PC-9 (cell line): ENCODE results near the gene WDR27. TPM values are rescaled to one million over a fixed set of nuclear protein-coding genes. Genes with fewer than 3 reads are reported as not detected.

ENCODE experiments used
- BruUV-seq: library from RNA; stranded (reverse); fragments of 400-500 nt; replicated peaks from 2 replicates; lab custom pipeline; 2021; lab: Mats Ljungman, UMichigan
- CTCF ChIA-PET: fragments of 300-600 bp; sonication (Branson Sonifier 250); formaldehyde crosslinking; loops from one replicate; lab custom pipeline; 2022; ENCODE audit warnings: antibody characterized with exemption; lab: Charles Lee
- POLR2A ChIA-PET: fragments of 300-600 bp; sonication (Branson Sonifier 250); formaldehyde crosslinking; loops from one replicate; lab custom pipeline; 2022; ENCODE audit warnings: antibody characterized with exemption; ENCODE audit not compliant: unreplicated experiment; lab: Charles Lee
- DNase-seq, 2 experiments: peaks; one replicate each; pipeline versions ENCODE4 v3.0.0 to v3.0.0-alpha.2; 2015 to 2022; ENCODE audit warnings: mixed read lengths in 1 of 2
- H2AFZ ChIP-seq: fragments of 200-600 bp; sonication (generic); 2 replicates; pipeline ENCODE4 v1.8.1; 2017; ENCODE audit warnings: antibody characterized with exemption
- H3F3A ChIP-seq: fragments of 200-600 bp; sonication (generic); 2 replicates; pipeline ENCODE4 v1.8.1; 2017; ENCODE audit warnings: antibody characterized with exemption, mild to moderate bottlenecking, low read depth; ENCODE audit not compliant: insufficient read depth
- H3K27ac ChIP-seq: fragments of 200-600 bp; sonication (generic); 2 replicates; pipeline ENCODE4 v1.6.1; 2016; ENCODE audit warnings: mixed run types
- H3K27me3 ChIP-seq: fragments of 200-600 bp; sonication (generic); 2 replicates; pipeline ENCODE4 v1.6.1; 2016; ENCODE audit warnings: low read depth, mixed run types; ENCODE audit not compliant: insufficient read depth
- H3K36me3 ChIP-seq: fragments of 200-600 bp; sonication (generic); 2 replicates; pipeline ENCODE4 v1.6.1; 2016; ENCODE audit warnings: low read depth, mixed run types
- H3K4me1 ChIP-seq: fragments of 200-600 bp; sonication (generic); replicated peaks from 2 replicates; pipeline ENCODE4 v1.6.1; 2016; ENCODE audit warnings: mixed run types; ENCODE audit not compliant: insufficient read depth
- H3K4me2 ChIP-seq: fragments of 200-600 bp; sonication (generic); 2 replicates; pipeline ENCODE4 v1.6.1; 2017; ENCODE audit warnings: mixed run types
- H3K4me3 ChIP-seq: fragments of 200-600 bp; sonication (generic); 2 replicates; pipeline ENCODE4 v1.6.1; 2016; ENCODE audit warnings: mixed run types
- H3K79me2 ChIP-seq: fragments of 200-600 bp; sonication (generic); 2 replicates; pipeline ENCODE4 v1.6.1; 2017; ENCODE audit warnings: low read depth, mixed run types
- H3K9me2 ChIP-seq: fragments of 200-600 bp; sonication (generic); 2 replicates; pipeline ENCODE4 v1.8.1; 2017; ENCODE audit warnings: mild to moderate bottlenecking; ENCODE audit not compliant: insufficient read depth
- H3K9me3 ChIP-seq: fragments of 200-600 bp; sonication (generic); 2 replicates; pipeline ENCODE4 v1.8.1; 2016; ENCODE audit warnings: low read depth; ENCODE audit not compliant: insufficient read depth
- H4K20me1 ChIP-seq: fragments of 200-600 bp; sonication (generic); 2 replicates; pipeline ENCODE4 v1.8.1; 2017; ENCODE audit not compliant: insufficient read depth
- EZH2 ChIP-seq: fragments of 200-600 bp; sonication (generic); IDR thresholded peaks from 2 replicates; pipeline ENCODE4 v1.8.0; 2017; ENCODE audit warnings: antibody characterized with exemption, low read depth
- intact Hi-C: fragments of 100-400 bp; cut with micrococcal nuclease; formaldehyde crosslinking; loops from one replicate; pipeline ENCODE4 v1.10.0; 2022; ENCODE audit not compliant: unreplicated experiment
- total RNA-seq: library from RNA; stranded (reverse); gene quantifications from 2 replicates; pipeline ENCODE4 v1.2.3, GENCODE V29; 2021
- TF ChIP-seq, protein P1 (sequence below): fragments of 200-600 bp; sonication (generic); conservative IDR thresholded peaks from 2 replicates; pipeline ENCODE4 v1.6.1; 2017; ENCODE audit warnings: mixed run types, antibody characterized with exemption, mild to moderate bottlenecking, moderate library complexity

Gene WDR27
- total RNA-seq, 1 experiment from 2014 or later = 54.2 TPM

DNA sequence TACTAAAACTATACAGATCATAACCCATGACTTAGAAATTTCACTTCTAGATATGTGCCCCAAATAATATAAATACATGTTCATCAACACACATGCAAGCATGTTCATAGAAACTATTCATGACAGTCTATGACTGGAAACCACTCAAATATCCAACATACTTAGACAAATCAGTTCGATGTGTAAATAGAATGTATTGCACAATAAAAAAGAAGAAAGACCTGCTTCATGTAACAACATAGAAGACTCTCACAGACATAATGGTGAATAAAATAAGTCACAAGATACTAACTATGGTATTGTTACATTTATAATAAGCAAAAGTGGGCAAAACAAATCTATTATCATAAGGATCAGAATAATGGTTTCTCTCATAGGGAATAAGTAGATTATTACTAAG lies 284.7 kb downstream of the WDR27 start:
- H2AFZ ChIP-seq = no peak overlapping the region
- TF ChIP-seq, protein P1, sequence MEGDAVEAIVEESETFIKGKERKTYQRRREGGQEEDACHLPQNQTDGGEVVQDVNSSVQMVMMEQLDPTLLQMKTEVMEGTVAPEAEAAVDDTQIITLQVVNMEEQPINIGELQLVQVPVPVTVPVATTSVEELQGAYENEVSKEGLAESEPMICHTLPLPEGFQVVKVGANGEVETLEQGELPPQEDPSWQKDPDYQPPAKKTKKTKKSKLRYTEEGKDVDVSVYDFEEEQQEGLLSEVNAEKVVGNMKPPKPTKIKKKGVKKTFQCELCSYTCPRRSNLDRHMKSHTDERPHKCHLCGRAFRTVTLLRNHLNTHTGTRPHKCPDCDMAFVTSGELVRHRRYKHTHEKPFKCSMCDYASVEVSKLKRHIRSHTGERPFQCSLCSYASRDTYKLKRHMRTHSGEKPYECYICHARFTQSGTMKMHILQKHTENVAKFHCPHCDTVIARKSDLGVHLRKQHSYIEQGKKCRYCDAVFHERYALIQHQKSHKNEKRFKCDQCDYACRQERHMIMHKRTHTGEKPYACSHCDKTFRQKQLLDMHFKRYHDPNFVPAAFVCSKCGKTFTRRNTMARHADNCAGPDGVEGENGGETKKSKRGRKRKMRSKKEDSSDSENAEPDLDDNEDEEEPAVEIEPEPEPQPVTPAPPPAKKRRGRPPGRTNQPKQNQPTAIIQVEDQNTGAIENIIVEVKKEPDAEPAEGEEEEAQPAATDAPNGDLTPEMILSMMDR = no peak
- no peak for TF ChIP-seq EZH2
- H4K20me1 ChIP-seq = no peaks in the 10 kb centered on the region
- H3K79me2 ChIP-seq = no peaks in the 10 kb centered on the region
- no peak overlapping the region for H3K27ac ChIP-seq
- no peaks in the 10 kb centered on the region for H3K4me1 ChIP-seq
- no peaks in the 10 kb centered on the region for H3K9me2 ChIP-seq
- H3K4me2 ChIP-seq = no peak overlapping the region
- no peaks in the 10 kb centered on the region for H3F3A ChIP-seq
- H3K9me3 ChIP-seq = peaks cover 6% of the 10 kb centered on the region; the same call in 1 of the 2 replicates
- intact Hi-C loops = no loop called here
- no peak for DNase-seq
- H3K27me3 ChIP-seq = peaks cover 23% of the 10 kb centered on the region
- CTCF ChIA-PET = no interaction called here
- BruUV-seq = no TSS peak
- H3K4me3 ChIP-seq = no peak overlapping the region
- no peaks in the 10 kb centered on the region for H3K36me3 ChIP-seq
- POLR2A ChIA-PET = no interaction called here

DNA sequence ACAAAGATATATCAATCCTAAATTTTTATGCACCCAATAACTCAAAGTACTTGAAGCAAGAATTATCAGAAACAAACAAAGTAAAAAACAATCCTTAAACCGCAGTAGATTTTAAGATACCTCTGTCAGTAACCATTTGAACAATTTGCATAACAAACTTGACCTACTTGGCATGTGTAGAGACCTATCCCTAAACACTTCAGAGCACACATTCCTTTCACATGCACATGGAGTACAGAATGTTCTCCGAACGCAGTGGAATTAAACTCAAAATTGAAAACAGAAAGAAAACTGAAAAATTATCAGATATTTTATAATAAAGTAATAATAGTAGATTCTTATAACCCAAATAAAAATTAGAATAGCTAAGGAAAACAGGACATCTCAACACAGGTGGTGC lies 285.6 kb downstream of the WDR27 start:
- TF ChIP-seq, protein P1 = no peak
- TF ChIP-seq EZH2 = no peak
- Histone ChIP-seq H3K79me2 (no peaks in the 10 kb centered on the region), H3K9me2 (no peaks in the 10 kb centered on the region), H3K27me3 (peaks cover 29% of the 10 kb centered on the region), H3K4me2 (no peak overlapping the region), H3K27ac (no peak overlapping the region), H2AFZ (no peak overlapping the region), H3K9me3 (peaks cover 6% of the 10 kb centered on the region; the same call in 1 of the 2 replicates), H4K20me1 (no peaks in the 10 kb centered on the region), H3F3A (no peaks in the 10 kb centered on the region), H3K4me3 (no peak overlapping the region), H3K36me3 (no peaks in the 10 kb centered on the region), H3K4me1 (no peaks in the 10 kb centered on the region)
- ChIA-PET CTCF (no interaction called here), POLR2A (no interaction called here)
- no peak for DNase-seq
- intact Hi-C loops = no loop called here
- no TSS peak for BruUV-seq

DNA sequence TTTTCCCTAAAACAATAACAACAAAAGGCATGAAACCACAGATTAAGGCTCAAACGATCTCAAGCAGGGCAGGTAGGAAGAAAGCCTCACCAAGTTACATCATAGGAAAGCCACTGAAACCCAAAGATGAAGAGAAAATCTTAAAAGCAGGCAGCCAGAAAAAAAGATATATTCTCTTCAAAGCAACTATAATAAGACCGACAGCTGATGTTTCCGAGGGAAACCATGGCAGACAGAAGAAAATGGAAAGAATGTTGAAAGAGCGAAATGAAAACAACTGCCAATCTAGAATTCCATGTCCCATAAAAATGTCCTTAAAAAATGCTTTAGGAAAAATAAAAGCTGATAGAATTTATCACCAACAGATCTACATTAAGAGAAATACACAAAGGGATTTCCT lies 286.6 kb downstream of the WDR27 start:
- Histone ChIP-seq H3F3A (no peaks in the 10 kb centered on the region), H3K9me3 (peaks cover 6% of the 10 kb centered on the region; the same call in 1 of the 2 replicates), H3K4me3 (no peak overlapping the region), H3K4me2 (no peak overlapping the region), H3K27me3 (peaks cover 30% of the 10 kb centered on the region), H3K4me1 (no peaks in the 10 kb centered on the region), H3K27ac (no peak overlapping the region), H3K9me2 (no peaks in the 10 kb centered on the region), H3K36me3 (no peaks in the 10 kb centered on the region), H2AFZ (no peak overlapping the region), H3K79me2 (no peaks in the 10 kb centered on the region), H4K20me1 (no peaks in the 10 kb centered on the region)
- DNase-seq = no peak
- ChIA-PET CTCF (no interaction called here), POLR2A (no interaction called here)
- BruUV-seq = no TSS peak
- intact Hi-C loops = no loop called here
- TF ChIP-seq, protein P1 = no peak
- no peak for TF ChIP-seq EZH2
